Astrocyte (in vitro differentiated cells and primary cell): ENCODE data around the gene GOLGA6D.

ENCODE experiments used
- EZH2 ChIP-seq: IDR thresholded peaks from 2 replicates; pipeline ENCODE4 v1.6.1; 2012; ENCODE audit warnings: mild to moderate bottlenecking, low read length, inconsistent platforms; ENCODE audit not compliant: insufficient read depth
- TF ChIP-seq, protein P1 (sequence below): IDR thresholded peaks from 2 replicates; pipeline ENCODE4 v1.5.1; 2011; ENCODE audit warnings: low read depth, mild to moderate bottlenecking, inconsistent platforms, low read length, moderate library complexity; ENCODE audit not compliant: insufficient read depth

DNA sequence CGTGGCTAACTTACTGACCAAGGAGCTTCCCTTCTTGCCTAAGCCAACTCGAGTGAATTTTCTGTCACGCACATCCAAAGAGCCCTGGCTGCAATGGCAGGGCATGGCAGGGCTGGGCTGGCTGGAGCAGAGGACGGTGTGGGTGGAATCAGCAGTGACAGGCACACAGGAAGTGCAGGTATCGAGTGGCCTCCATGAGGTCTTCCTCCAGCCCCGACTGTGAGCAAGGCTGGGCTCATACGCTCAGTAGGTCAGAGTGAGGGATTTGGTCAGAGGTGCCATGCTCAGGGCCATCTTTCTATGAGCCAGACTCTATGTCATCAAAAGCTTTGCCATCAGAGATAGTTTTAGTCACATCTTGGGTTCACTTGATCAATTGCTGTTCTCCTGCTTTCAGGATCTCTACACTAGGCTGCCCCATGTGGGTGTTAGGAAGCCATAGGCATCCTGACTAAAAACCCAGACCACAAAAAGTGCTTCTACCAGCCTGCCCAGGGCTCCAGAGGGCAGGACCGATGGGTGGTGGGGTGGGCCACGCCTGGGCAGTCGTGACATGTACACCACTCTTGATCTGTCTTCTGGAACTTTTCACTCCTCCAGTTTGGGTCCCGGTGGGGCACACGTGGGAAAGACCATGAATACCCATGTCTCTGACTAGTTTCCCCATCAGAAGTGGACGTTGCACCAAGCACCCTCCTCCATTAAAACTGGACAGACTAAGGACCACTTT lies 30.6 kb downstream of the GOLGA6D start:
- TF ChIP-seq EZH2 = no peak
- TF ChIP-seq, protein P1, sequence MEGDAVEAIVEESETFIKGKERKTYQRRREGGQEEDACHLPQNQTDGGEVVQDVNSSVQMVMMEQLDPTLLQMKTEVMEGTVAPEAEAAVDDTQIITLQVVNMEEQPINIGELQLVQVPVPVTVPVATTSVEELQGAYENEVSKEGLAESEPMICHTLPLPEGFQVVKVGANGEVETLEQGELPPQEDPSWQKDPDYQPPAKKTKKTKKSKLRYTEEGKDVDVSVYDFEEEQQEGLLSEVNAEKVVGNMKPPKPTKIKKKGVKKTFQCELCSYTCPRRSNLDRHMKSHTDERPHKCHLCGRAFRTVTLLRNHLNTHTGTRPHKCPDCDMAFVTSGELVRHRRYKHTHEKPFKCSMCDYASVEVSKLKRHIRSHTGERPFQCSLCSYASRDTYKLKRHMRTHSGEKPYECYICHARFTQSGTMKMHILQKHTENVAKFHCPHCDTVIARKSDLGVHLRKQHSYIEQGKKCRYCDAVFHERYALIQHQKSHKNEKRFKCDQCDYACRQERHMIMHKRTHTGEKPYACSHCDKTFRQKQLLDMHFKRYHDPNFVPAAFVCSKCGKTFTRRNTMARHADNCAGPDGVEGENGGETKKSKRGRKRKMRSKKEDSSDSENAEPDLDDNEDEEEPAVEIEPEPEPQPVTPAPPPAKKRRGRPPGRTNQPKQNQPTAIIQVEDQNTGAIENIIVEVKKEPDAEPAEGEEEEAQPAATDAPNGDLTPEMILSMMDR = no peak
